IPS-15b (cell line): ENCODE measurements around the gene PAXX.

Source experiments
- H3K27me3 ChIP-seq: one replicate; pipeline ENCODE4 v1.6.1; 2013; ENCODE audit warnings: low read length; ENCODE audit not compliant: control insufficient read depth, insufficient read depth
- H3K36me3 ChIP-seq: one replicate; pipeline ENCODE4 v1.6.1; 2013; ENCODE audit warnings: low read length; ENCODE audit not compliant: control insufficient read depth, insufficient read depth
- H3K4me1 ChIP-seq: one replicate; pipeline ENCODE4 v1.6.1; 2013; ENCODE audit warnings: mild to moderate bottlenecking, low read length; ENCODE audit not compliant: control insufficient read depth, insufficient read depth
- H3K4me3 ChIP-seq: one replicate; pipeline ENCODE4 v1.5.1; 2013; ENCODE audit warnings: low read depth, low read length
- H3K9ac ChIP-seq: one replicate; pipeline ENCODE4 v1.6.1; 2013; ENCODE audit warnings: low read depth, mild to moderate bottlenecking, low read length
- H3K9me3 ChIP-seq: one replicate; pipeline ENCODE4 v1.6.1; 2013; ENCODE audit warnings: mild to moderate bottlenecking, low read length; ENCODE audit not compliant: control insufficient read depth, insufficient read depth

The PAXX gene

GRCh38 chr9:136972743-136973142 lies 19.5 kb upstream of the PAXX start:
- Histone ChIP-seq H3K9me3 (no peaks in the 10 kb centered on the region), H3K27me3 (no peaks in the 10 kb centered on the region), H3K9ac (no peak overlapping the region), H3K4me1 (no peaks in the 10 kb centered on the region), H3K36me3 (no peaks in the 10 kb centered on the region), H3K4me3 (no peak overlapping the region)

GRCh38 chr9:136973618-136974617 lies 18.3 kb upstream of the PAXX start:
- H3K4me3 ChIP-seq = no peak overlapping the region
- no peaks in the 10 kb centered on the region for H3K9me3 ChIP-seq
- H3K9ac ChIP-seq = no peak overlapping the region
- H3K4me1 ChIP-seq = no peaks in the 10 kb centered on the region
- no peaks in the 10 kb centered on the region for H3K36me3 ChIP-seq
- H3K27me3 ChIP-seq = no peaks in the 10 kb centered on the region

GRCh38 chr9:136974817-136975535 lies 17.2 kb upstream of the PAXX start:
- Histone ChIP-seq H3K27me3 (no peaks in the 10 kb centered on the region), H3K4me3 (no peak overlapping the region), H3K9ac (no peak overlapping the region), H3K9me3 (no peaks in the 10 kb centered on the region), H3K4me1 (no peaks in the 10 kb centered on the region), H3K36me3 (no peaks in the 10 kb centered on the region)

- H3K36me3 ChIP-seq = no peaks in the 10 kb centered on the region
- H3K9me3 ChIP-seq = no peaks in the 10 kb centered on the region
- no peaks in the 10 kb centered on the region for H3K4me1 ChIP-seq
- H3K9ac ChIP-seq = no peak overlapping the region
- no peaks in the 10 kb centered on the region for H3K27me3 ChIP-seq
- no peak overlapping the region for H3K4me3 ChIP-seq
Measured at GRCh38 chr9:136975644-136976043, 16.6 kb upstream of the PAXX start.

GRCh38 chr9:136977223-136977622 lies 15.0 kb upstream of the PAXX start, which contains the start of gene PTGDS:
TSS of gene PTGDS (plus strand) at chr9:136977504. CDS start at chr9:136977579, 75 bp downstream.
- Histone ChIP-seq H3K36me3 (no peaks in the 10 kb centered on the region), H3K4me3 (peak within 1 kb of the TSS; percentile 68), H3K9me3 (no peaks in the 10 kb centered on the region), H3K4me1 (no peaks in the 10 kb centered on the region), H3K27me3 (no peaks in the 10 kb centered on the region), H3K9ac (no peak within 1 kb of the TSS)

- Histone ChIP-seq H3K36me3 (no peaks in the 10 kb centered on the region), H3K9ac (no peak overlapping the region), H3K4me3 (peak overlapping the region; percentile 68), H3K9me3 (no peaks in the 10 kb centered on the region), H3K27me3 (no peaks in the 10 kb centered on the region), H3K4me1 (no peaks in the 10 kb centered on the region)
Measured at GRCh38 chr9:136977649-136978072, 14.6 kb upstream of the PAXX start.

GRCh38 chr9:136978073-136978864 lies 14.0 kb upstream of the PAXX start:
- H3K4me1 ChIP-seq = no peaks in the 10 kb centered on the region
- no peaks in the 10 kb centered on the region for H3K9me3 ChIP-seq
- H3K9ac ChIP-seq = no peak overlapping the region
- no peaks in the 10 kb centered on the region for H3K27me3 ChIP-seq
- no peaks in the 10 kb centered on the region for H3K36me3 ChIP-seq
- peak overlapping the region; percentile 68 for H3K4me3 ChIP-seq

GRCh38 chr9:136978865-136979544 lies 13.2 kb upstream of the PAXX start:
- H3K4me1 ChIP-seq = no peaks in the 10 kb centered on the region
- no peaks in the 10 kb centered on the region for H3K36me3 ChIP-seq
- no peak overlapping the region for H3K9ac ChIP-seq
- no peaks in the 10 kb centered on the region for H3K9me3 ChIP-seq
- H3K27me3 ChIP-seq = peaks cover 5% of the 10 kb centered on the region
- H3K4me3 ChIP-seq = peak overlapping the region; percentile 50

GRCh38 chr9:136979769-136980587 lies 12.2 kb upstream of the PAXX start:
- Histone ChIP-seq H3K9me3 (no peaks in the 10 kb centered on the region), H3K9ac (no peak overlapping the region), H3K36me3 (no peaks in the 10 kb centered on the region), H3K27me3 (peaks cover 8% of the 10 kb centered on the region), H3K4me1 (no peaks in the 10 kb centered on the region), H3K4me3 (no peak overlapping the region)

GRCh38 chr9:136980669-136981478 lies 11.3 kb upstream of the PAXX start:
- Histone ChIP-seq H3K9ac (no peak overlapping the region), H3K4me3 (no peak overlapping the region), H3K4me1 (no peaks in the 10 kb centered on the region), H3K36me3 (no peaks in the 10 kb centered on the region), H3K27me3 (peaks cover 10% of the 10 kb centered on the region), H3K9me3 (no peaks in the 10 kb centered on the region)
